ENCODE data around the gene TBX15.

DNA sequence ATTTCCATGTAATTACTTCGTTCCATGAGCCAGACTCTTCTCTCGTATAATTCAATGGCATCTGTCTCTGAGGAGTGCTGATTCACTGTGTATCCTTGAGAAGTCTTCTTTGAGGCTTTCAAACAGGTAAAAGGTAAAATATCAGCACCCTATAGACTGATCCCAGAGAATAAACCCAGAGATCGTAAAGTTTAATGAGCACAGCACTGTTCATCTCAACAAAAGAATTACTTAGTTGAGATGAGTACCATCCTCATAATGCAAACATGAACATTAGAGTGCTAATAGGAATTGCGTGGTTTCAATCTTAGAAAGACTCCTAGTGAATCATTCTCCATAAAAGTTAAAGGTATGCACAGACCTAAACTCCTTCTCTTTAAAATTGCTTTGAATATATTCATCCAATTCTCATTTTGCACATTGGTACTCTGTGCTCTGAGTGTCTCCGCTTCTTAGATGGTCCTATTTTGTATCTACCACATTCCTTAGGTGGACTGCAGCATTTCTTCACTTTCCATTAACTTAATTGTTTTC lies 97.2 kb downstream of the TBX15 start:
- TF ChIP-seq, protein P1, sequence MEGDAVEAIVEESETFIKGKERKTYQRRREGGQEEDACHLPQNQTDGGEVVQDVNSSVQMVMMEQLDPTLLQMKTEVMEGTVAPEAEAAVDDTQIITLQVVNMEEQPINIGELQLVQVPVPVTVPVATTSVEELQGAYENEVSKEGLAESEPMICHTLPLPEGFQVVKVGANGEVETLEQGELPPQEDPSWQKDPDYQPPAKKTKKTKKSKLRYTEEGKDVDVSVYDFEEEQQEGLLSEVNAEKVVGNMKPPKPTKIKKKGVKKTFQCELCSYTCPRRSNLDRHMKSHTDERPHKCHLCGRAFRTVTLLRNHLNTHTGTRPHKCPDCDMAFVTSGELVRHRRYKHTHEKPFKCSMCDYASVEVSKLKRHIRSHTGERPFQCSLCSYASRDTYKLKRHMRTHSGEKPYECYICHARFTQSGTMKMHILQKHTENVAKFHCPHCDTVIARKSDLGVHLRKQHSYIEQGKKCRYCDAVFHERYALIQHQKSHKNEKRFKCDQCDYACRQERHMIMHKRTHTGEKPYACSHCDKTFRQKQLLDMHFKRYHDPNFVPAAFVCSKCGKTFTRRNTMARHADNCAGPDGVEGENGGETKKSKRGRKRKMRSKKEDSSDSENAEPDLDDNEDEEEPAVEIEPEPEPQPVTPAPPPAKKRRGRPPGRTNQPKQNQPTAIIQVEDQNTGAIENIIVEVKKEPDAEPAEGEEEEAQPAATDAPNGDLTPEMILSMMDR (IDR thresholded peaks at IDR 0.05 in 8 of 11, conservative IDR thresholded peaks at IDR 0.05 in 3 of 11), result no peak
- no peak for TF ChIP-seq POLR2A (IDR thresholded peaks at IDR 0.05)

Measured in spleen (tissue), 7 donors.